Suppressor macrophage (primary cell): ENCODE results near the gene SPAG16.

Source experiments
- DNase-seq, 4 experiments: peaks; one replicate each; pipeline ENCODE4 v3.0.0-alpha.2; 2020 to 2022

SPAG16 gene

DNA sequence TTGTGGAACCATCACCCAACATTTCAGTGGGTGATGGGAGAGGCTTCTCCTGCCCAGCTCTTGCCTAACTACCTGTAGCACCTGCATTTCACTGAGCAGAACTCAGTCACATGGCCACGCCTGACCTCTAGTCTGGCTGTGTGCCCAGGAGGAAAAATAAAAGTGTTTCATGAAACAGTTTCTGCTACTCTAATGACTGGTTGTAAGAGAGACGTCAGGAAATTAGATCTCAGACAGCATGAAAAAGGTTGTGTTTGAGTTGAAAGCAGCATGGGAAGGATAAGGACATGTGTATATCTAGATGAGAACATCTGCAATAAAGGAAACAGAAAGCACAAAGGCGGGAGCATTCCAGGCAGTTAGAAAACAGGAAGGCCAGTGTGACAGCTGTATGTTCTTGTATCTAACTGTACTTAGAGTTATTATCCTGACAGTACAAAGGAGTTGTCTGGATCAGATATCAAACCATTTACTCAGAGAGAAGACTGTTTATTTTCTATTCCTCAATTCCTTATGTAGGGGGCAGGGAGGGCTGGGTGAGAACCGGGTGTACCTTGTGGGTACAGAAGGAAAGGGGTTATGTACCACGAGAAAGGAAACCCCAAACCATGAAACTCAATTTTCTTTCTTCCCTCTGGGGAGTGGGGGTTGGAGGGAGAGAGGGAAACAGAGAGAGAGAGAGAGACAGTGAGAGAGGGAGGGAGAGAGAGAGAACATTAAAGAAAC, 819.2 kb downstream of the SPAG16 start:
- DNase-seq, result peak in 1 of 4 experiments; percentile 1

DNA sequence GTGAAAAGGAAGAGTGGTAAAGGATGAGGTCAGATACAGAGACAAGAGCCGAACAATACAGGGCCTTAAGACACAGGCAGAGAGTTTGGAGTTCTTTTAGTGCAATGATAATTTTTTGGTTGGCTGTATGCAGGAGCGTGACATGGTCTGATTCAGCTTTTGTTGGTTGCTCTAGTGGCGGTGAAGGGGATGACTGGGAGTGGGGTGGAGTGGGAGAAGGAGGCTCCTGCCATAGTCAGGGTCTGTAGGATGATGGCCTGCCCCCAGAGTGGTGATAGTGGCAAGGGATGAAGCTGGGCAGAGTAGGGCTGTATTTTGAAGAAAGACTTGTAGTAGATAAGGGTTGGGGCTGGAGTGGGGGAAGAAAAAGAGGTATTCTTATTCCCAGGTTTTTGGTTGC, 820.0 kb downstream of the SPAG16 start:
- DNase-seq, result no peak

GRCh38 chr2:214104967-214105366, 820.7 kb downstream of the SPAG16 start:
- DNase-seq, result no peak

DNA sequence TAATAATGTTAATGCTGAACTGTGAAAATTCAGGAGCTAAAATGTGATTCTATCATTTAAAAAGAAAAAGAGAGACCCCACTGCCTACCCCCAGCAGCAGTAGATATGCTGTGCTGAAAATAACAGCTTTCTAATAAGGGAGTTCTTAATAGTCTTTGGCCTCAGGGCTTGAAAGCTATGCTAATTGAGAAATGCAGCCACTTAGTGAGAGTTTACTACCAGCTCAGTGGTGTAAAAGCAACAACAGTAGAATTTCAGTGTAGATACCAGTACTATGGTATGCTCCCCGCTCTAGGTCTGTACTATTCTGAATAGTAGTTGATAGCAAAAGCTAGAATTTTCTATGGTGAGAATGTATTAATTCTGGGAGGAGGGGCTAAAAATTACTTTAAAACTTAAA, 823.5 kb downstream of the SPAG16 start:
- no peak for DNase-seq

DNA sequence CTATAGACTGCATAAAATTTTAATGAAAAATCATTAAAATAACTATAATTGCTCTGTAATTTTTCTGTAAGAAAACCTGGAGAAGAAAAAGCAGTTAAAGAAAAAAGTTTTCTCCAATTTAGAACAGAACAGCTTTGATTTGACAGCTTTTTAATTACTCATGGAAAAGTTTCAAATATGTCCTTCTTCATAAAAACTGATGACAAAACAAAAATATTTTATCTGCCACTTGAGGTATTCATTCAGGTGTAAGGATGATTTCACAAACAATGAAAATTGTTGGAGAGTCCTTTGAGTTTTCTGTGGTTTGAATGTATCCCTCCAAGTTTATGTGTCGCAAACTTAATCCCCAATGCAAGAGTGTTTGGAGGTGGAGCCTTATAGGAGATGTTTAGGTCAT, 824.3 kb downstream of the SPAG16 start:
- no peak for DNase-seq

DNA sequence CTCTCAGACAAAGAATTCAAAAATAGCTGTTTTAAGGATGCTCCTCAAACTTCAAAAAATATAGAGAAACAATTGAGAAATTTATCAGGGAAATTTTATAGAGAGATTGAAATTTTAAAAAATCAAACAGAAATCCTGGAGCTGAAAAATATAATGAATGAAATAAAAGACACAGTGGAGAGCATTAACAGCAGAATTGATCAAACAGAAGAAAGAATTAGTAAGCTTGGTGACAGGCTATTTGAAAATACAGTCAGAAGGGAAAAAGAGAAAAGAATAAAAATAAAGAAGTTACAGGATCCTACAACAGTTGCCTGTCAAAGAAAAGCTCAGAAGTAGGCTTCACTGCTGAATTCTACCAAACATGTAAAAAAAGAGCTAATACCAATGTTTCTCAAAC, 832.8 kb downstream of the SPAG16 start:
- no peak for DNase-seq

DNA sequence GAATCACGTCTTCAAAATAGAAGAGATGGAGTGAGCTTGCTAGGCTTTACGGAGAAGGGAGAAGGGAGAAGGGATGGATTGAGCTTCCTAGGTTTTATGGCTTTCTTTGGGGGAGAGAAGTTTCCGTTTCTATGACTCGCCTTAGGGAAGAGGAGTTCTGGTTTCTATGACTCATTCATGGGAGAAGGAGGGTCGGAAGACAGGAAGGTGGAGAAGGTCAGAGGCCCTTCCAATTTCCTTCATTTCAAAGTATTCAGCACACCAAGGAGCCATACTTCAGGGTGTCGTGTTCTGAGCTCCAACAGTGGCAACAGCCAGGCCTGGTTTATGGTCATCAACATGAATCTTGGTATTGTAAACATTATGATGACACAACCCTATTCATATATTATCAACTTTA, 841.9 kb downstream of the SPAG16 start:
- no peak for DNase-seq

DNA sequence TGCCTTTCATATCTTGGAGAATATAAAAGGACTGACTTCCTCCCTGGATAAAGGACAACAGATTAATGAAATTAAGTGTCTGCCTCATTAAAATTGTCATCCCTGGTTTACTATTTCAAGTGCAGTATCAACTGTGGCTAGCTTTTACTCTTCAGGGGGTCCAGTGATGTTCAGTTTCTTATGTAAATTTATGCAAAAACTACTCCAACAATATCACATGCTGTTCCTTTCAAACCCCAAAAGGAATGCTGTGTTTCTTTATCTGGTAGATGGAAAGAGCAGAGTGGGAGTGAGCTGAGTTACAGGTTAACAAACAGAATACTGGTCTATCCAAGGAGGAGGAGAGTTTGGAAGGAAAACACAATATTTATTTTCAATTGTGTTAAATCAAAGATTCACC, 842.9 kb downstream of the SPAG16 start:
- DNase-seq, result no peak

DNA sequence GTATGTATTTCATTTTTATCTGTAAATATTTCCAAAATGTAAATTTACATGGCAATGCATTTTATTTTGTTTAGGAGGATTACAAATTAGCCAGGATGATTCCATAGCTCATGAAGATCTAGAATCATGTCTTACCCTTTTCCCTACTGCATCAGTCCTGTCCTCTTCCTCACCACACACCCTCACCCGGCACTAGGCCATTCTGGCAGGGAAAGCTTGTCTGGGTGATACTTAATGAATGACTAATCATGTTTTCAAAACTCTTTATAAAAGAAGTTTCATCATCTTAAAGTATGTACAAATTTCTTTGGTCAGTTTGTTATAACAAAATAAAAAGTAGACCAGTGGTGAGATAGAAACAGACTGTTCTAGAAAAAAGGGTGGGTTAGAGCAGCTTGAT, 843.3 kb downstream of the SPAG16 start:
- no peak for DNase-seq

- no peak for DNase-seq
These were observed 843.8 kb downstream of the SPAG16 start for GRCh38 chr2:214128040-214128439.

- DNase-seq, result no peak
These were observed 845.9 kb downstream of the SPAG16 start for GRCh38 chr2:214130114-214130513.

GRCh38 chr2:214135966-214136365, 851.7 kb downstream of the SPAG16 start:
- no peak for DNase-seq

DNA sequence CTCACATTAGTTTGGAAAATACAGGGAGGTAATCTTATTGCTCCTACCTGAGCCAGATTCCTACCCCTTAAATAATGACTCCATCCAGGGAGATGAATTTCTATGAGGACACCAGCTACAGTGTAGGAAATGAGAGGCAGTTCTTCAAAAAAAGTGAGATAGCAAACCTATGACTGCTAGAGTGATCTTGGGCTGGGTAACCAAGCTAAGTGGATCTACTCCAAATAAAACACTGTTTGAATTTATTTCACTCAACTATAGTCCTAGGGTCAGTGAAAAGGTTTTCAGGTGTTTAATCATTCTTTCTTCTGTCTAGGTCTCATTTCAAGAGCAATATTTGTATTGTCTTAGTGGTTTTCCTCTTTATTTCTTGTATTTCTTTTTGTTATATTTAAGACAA, 854.5 kb downstream of the SPAG16 start:
- DNase-seq, result no peak

GRCh38 chr2:214139630-214140284, 855.5 kb downstream of the SPAG16 start:
- DNase-seq, result no peak

- no peak for DNase-seq
These were observed 872.7 kb downstream of the SPAG16 start for GRCh38 chr2:214156971-214157370.

- DNase-seq, result no peak
These were observed 874.6 kb downstream of the SPAG16 start for GRCh38 chr2:214158851-214159250.

DNA sequence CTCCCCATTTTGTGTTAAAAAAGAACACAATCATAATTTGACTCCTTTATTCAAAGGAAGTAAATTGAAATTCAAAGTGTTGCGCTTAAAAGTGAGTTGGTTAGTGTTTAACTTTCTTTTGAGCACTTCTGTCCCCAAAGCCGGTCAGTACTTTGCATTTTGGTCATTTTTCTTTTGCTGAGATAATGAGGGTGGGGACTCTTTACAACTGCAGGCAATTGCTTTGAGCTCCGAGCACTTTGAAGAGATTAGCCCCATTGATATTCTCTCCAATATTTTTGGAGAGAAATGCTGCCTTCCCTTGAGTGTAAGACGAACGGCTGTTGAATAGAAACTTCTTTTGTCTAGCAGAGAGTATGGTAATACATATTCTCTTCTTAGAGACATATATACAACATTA, 885.0 kb downstream of the SPAG16 start:
- no peak for DNase-seq

DNA sequence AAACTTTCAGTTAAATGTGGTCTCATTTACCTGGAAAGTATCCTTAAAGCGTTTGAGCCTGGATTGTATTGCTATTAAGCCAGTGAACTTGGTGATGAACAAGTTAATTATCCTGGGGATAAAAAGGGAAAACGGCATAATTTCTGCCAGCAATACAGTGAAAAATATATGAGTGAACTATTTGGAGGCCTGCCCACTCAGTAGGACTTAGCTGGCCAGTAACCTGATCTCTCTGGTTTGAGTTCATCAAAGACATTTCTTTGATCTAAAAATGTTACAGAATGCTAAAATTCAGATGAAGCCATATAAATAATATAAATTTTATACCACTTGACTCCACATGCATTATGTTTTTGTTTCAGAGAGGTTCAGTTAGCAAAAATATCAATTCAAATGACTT, 885.5 kb downstream of the SPAG16 start:
- no peak for DNase-seq

DNA sequence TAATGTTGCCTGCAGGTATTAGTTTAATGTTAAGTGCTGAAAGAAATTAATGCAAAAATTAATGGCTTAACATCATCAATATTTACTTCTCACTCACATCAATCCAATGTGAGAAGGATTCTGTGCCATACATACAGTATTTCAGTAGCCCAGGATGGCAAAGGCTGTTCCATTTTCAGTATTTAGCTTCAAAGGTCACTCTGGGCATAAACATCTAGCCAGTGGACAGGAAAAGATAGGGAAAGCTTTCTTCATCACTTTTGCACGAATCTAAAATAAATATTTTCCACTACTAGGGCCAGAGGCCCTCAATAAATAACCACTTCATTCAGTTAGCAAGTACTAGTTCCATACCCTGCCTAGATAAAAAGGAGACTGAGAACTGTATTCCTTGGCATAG, 890.3 kb downstream of the SPAG16 start:
- no peak for DNase-seq

DNA sequence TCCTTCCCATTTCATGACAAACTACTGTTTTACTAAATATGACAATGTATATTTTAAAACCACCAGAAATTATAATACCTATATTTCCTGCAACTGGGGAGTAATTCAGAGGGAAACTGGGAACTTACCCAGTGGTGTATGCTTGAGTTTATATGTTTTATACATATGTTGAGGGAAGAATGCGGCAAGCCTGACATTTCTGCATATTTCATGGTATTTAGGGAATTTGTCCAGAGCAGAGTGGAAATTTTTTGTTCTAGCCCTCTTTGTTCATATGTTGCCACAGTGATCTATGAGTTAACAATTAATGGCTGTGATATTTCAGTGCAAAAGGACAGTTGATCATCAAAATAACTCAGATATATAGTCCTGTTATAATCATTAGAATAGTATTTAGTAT, 895.8 kb downstream of the SPAG16 start:
- DNase-seq, result no peak

GRCh38 chr2:214180686-214181085, 896.4 kb downstream of the SPAG16 start:
- no peak for DNase-seq

- DNase-seq, result no peak
These were observed 900.2 kb downstream of the SPAG16 start for GRCh38 chr2:214184461-214184860.

DNA sequence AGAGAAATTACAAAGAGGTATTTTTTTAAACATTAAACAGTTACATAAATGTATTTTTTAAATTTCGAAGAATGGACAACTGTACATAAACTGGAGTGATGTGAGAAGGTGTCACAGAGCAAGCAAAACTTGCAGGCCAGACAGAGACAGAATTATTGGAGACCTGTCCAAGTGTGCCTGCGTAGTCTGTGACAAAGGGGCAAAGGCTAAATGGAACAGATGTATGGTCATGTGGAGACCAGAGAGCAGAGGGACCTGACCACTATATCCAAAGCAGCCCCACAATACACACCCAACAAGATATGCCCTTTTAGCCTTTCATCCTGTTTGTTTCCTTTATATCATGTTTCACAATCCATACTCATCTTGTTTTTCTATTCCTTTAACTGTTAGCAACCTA, 901.3 kb downstream of the SPAG16 start:
- DNase-seq, result no peak

GRCh38 chr2:214192711-214193110, 908.4 kb downstream of the SPAG16 start:
- DNase-seq, result no peak

GRCh38 chr2:214193943-214194342, 909.7 kb downstream of the SPAG16 start:
- DNase-seq, result no peak
